Islet of Langerhans (tissue), 1 donor: Measurements from ENCODE around the gene MOCS2.
"Not testable (repeated sequence)": the region's sequence is repeated elsewhere in the genome, so short reads cannot be mapped to it uniquely, and the experiment has no call there.

ENCODE experiments used
- FAIRE-seq: peaks from one replicate; lab custom pipeline; 2011; peaks lifted over from hg19 to GRCh38; lab: Jason Lieb, UNC

Gene MOCS2

GRCh38 chr5:53109443-53110127 is at the start of gene MOCS2:
Gene MOCS2, minus strand, starts transcription at chr5:53109757. Its CDS starts 2,583 bp downstream, at chr5:53107174.
- no peak for FAIRE-seq

GRCh38 chr5:53151713-53152458 is 42.3 kb upstream of the MOCS2 start:
- FAIRE-seq = no peak

- no peak for FAIRE-seq
Observed at GRCh38 chr5:53133020-53133419, 23.5 kb upstream of the MOCS2 start.

GRCh38 chr5:53130266-53130665 is 20.7 kb upstream of the MOCS2 start:
- FAIRE-seq = peak; percentile 24

GRCh38 chr5:53128481-53128880 is 18.9 kb upstream of the MOCS2 start:
- FAIRE-seq = no peak

- no peak for FAIRE-seq
Observed at GRCh38 chr5:53127107-53127506, 17.6 kb upstream of the MOCS2 start.

GRCh38 chr5:53126521-53126920 is 17.0 kb upstream of the MOCS2 start:
- FAIRE-seq = no peak

GRCh38 chr5:53123702-53124101 is 14.1 kb upstream of the MOCS2 start:
- no peak for FAIRE-seq

- FAIRE-seq = no peak
Observed at GRCh38 chr5:53120165-53120564, 10.6 kb upstream of the MOCS2 start.

GRCh38 chr5:53118879-53119278 is 9.3 kb upstream of the MOCS2 start:
- FAIRE-seq = no peak

GRCh38 chr5:53116597-53116996 is 7.0 kb upstream of the MOCS2 start:
- no peak for FAIRE-seq

- FAIRE-seq = no peak
Observed at GRCh38 chr5:53114988-53115387, 5.4 kb upstream of the MOCS2 start.

GRCh38 chr5:53113947-53114346 is 4.4 kb upstream of the MOCS2 start:
- no peak for FAIRE-seq

GRCh38 chr5:53112909-53113308 is 3.4 kb upstream of the MOCS2 start:
- no peak for FAIRE-seq

GRCh38 chr5:53112307-53112706 is 2.8 kb upstream of the MOCS2 start:
- not testable (repeated sequence) for FAIRE-seq

GRCh38 chr5:53111139-53111538 is 1.6 kb upstream of the MOCS2 start:
- peak; percentile 13 for FAIRE-seq

GRCh38 chr5:53110156-53110555 is 599 bp upstream of the MOCS2 start:
- no peak for FAIRE-seq

GRCh38 chr5:53109056-53109442 is 508 bp downstream of the MOCS2 start:
- peak; percentile 36 for FAIRE-seq

GRCh38 chr5:53105611-53106300 is 3.8 kb downstream of the MOCS2 start:
- FAIRE-seq = no peak

GRCh38 chr5:53100606-53101005 is 9.0 kb downstream of the MOCS2 start:
- no peak for FAIRE-seq

- no peak for FAIRE-seq
Observed at GRCh38 chr5:53099546-53099945, 10.0 kb downstream of the MOCS2 start.

GRCh38 chr5:53095931-53096525 is 13.5 kb downstream of the MOCS2 start:
- peak; percentile 99 for FAIRE-seq

GRCh38 chr5:53095217-53095616 is 14.3 kb downstream of the MOCS2 start:
- FAIRE-seq = no peak
